Activated T-cell treated with anti-CD3 and anti-CD28 coated beads, Interleukin-2, amount 50 U/mL, for 48 hours (primary cell): ENCODE results near the gene PRKAR1A.

Experiments used
- DNase-seq, 2 experiments: peaks; one replicate each; pipeline ENCODE4 v3.0.0-alpha.2; 2020

Gene PRKAR1A

DNA sequence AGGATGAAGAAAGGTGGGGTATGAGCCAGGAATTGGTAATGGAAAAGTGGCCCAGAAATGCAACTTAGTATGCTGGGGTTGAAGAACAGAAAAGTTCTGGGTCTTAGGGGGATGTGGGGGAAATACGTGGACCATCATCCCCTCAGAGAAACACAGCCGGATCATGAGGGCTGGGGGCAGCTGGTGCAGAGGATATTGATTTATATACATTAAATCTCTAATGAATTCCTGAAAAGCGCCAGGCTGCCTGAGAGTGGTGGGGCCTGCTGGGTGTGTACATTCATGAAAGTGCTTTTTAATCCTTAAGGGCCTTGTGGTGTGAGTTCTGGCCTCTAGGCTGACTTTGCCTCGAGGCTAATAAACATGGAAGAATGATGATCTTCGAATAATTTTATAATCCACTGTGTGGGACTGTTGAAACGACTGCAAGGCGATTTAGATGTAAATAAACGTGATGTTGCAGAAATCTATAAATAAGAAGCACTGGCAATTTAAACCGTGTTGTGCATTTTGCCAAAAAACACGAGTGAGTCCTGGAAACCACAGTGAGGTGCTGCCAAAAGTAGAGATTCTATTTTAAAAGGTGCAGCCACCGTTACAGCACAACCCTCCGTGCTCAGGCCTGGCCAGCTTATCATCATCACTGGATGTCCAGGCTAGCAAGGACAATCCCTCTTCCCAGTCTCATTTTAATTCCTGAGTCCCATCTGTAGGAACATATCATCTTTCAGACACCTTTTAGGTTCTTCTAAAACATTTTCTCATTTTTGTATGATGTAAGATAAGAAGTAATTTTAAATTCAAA is 32.1 kb downstream of the PRKAR1A start:
- no peak for DNase-seq

DNA sequence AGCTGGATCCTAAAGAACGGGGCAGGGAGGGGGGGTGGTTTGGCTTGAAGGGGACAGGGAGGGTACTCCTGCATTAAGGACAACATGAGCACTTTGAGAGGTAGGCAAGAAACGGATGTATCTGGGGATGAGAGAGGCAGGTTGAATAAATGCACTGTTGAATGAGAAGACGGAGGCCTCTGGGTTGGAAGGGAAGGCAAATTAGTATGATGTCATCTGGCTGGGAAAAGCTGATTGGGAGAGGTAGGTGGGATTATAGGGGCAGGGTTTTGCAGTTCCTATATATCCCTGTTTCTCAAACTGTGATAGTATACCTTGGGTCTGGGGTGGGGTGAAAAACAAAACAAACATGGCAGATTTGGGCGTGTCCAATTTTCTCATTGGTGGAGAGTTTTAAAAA is 44.3 kb downstream of the PRKAR1A start:
- DNase-seq: no peak

DNA sequence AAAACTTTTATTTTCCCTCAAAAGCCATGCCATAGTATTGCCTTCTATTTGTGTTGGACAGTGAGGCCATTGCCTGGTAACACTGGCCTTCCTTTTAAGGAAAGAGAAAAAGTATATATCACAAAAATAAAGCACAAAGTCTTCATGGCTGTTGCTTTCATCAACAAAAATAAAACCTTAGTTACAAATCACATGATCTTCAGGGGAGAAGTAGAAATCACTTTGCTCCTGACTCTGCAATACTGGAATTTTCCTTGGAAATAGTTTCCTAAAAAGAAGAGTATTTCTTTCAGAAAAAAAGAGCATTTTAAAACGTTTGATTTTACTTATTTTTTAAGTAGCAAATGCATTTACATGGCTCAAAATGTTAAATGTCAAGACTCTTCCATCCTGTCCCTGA is 47.1 kb downstream of the PRKAR1A start:
- DNase-seq: no peak

DNA sequence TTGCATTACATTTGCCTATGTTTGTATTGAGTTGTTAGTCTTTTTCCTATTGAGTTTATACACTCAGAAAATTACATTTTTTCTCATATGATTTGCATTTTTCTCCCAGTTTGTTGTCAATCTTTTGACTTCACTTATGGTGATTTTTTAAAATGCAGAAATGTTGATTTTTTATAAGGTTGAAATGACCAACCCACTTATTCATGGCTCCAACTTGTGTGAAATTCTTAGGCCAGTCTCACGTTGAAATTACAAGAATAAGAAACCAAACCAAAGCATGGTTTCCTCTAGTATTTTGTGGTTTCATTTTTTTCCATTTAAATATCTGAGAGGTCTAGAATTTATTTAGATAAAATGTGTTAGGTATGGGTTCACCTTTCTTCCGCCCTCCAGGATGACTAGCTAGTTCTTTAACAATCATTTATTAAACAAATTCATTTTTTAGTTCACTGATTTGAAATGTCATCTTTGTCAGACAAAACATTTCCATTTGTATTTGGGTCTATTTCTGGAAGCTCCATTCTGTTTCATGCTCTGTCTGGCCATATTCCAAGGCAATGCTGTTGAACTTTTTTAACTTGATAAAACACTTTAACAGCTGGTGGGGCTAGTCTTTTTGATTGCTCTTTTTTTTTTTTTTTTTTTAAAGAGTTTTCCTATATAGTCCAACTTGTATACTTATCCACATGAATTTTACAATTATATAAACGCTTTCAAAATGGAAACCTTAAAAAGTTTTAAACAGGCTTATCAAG is 48.9 kb downstream of the PRKAR1A start:
- no peak for DNase-seq

DNA sequence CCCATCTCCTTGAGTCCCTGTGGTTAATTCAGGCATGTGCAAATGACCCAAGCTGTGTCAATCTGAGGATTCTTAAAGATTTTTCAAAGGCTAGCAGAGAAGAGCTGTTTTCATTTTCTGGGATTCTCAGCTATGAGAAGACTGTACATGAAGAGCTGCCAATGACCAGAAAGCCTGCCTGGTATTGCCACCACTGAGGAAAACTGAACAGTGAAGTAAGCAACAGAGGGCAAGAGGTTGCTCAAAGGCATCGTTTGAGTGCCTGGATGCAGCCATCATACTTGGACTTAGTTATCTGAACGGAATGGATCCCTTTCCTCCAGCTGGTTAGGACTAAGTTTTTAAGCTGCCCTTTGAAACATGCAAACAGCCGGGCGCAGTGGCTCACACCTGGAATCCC is 50.5 kb downstream of the PRKAR1A start:
- no peak for DNase-seq

- no peak for DNase-seq
Measured at GRCh38 chr17:68564415-68565111, 52.3 kb downstream of the PRKAR1A start.

- no peak for DNase-seq
Measured at GRCh38 chr17:68565661-68566441, 53.6 kb downstream of the PRKAR1A start.

- no peak for DNase-seq
Measured at GRCh38 chr17:68566442-68566738, 54.2 kb downstream of the PRKAR1A start.

DNA sequence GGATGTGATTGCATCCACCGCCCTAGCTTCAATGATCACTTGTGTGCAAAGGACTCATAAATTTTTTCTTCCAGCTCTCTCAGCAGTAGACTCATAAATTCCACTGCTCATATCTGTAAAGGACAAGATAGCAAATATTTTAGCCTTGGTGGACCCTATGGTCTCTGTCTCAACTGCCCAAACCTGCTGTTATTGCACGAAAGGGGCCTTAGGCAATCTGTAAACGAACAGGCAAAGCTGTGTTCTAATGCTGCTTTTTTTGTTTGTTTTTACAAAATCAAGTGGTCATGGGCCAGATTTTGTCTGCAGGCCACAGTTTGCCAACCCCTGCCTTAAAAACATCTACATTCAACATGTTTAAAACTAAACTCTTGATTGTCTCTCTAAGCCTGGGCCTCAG is 54.8 kb downstream of the PRKAR1A start:
- no peak for DNase-seq

- DNase-seq: no peak
Measured at GRCh38 chr17:68567581-68567980, 55.4 kb downstream of the PRKAR1A start.

DNA sequence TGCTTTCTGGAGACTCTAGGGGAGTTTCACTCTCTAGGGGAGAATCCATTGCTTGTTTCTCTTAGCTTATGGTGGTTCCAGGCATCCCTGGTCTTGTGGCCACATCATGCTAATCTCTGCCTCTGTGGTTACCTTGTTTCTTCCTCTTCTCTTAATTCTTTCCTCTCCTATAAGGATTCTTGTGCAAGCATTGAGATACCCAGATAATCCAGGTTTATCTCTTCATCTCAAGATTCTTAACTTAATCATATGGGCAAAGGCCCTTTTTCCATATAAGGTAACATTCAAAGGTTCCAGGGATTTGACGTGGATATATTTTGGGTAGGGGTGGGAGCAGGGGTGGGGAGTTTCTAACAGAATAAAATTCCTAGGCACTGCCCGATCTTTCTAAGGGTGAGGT is 56.4 kb downstream of the PRKAR1A start:
- DNase-seq: no peak

DNA sequence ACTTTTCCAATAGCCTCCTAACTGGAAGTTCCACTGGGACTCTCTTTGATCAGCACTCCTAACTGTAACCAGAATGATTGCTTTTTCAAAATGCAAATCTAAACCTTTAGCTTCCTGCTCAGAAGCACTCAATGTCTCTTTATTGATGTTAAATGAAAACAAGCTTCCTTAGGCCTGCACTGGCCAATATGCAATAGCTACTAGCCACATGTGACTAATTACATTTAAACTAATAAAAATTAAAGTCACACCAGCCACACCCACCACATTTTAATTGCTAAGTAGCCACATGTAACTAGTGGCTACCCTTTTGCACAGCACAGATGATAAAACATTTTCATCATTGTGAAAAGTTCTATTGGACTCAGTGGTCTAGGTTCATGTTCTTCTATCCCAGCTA is 57.1 kb downstream of the PRKAR1A start:
- DNase-seq: no peak

DNA sequence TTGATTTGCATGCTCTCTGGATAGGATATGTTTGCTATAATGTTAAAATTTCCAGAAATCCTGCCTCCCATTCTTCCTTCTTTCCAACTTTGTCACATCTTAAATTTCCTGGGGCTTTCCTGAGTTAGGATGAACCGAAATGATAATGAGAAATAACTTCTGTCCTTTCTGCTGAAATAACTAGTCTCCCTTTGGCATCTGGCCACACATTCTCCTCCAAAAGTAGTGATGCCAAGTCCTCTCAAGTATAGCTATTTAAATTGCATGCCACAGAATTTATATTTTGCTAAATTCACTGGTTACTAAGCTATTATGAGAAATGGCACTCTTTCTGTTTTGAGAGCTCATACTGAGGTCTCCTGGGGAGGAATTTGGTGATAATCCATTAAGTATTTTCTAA is 58.3 kb downstream of the PRKAR1A start:
- no peak for DNase-seq

GRCh38 chr17:68572138-68572842 is 60.1 kb downstream of the PRKAR1A start:
- DNase-seq: no peak

- DNase-seq: no peak
Measured at GRCh38 chr17:68573338-68573737, 61.1 kb downstream of the PRKAR1A start.

DNA sequence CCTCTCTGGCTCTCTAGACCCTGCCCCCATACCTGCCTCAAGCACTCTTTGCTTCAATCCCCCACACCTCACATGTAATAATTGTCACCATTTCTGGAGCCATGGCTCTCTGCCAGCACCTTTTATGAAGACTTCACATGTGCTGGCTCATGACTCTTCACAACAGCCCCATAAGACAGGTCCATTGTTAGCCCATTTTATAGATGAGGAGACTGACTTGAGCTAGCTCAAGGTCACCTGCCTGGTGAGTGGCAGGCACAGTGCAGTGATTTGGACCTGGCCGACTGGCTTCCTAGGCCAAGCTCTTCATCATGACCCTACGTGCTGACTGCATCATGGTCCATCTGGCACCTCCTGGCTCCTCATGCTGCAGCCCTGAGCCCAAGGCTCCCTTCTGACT is 63.9 kb downstream of the PRKAR1A start:
- no peak for DNase-seq

GRCh38 chr17:68576811-68577496 is 64.7 kb downstream of the PRKAR1A start:
- DNase-seq: no peak

DNA sequence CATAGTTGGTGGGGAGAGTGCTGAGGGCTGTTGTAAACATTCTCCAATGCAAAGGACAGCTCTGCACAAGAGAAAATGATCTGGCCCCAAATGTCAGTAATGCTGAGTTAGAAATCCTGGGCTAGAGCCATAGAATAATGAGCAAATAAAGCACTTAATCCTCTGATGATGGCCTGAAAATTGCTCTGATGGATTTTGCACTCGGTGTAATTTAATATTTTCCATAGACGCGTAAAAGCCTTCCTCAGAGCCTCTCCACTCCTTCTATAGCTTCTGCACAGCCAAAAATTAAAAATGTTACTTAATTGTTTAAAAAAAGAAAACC is 65.2 kb downstream of the PRKAR1A start:
- no peak for DNase-seq

- no peak for DNase-seq
Measured at GRCh38 chr17:68578236-68578635, 66.0 kb downstream of the PRKAR1A start.

GRCh38 chr17:68579194-68579927 is 67.1 kb downstream of the PRKAR1A start:
- no peak for DNase-seq

GRCh38 chr17:68580236-68580770 is 68.1 kb downstream of the PRKAR1A start:
- DNase-seq: no peak
